Lung microvascular endothelial cell (primary cell): Measurements from ENCODE around the gene SLC25A51. TPM values are rescaled to one million over a fixed set of nuclear protein-coding genes. Genes with fewer than 3 reads are reported as not detected.

ENCODE experiments used
- DNase-seq, 2 donors: peaks; one replicate each; pipeline versions ENCODE4 v3.0.0 to v3.0.0-alpha.2; 2010; ENCODE audit warnings: low read depth in 2 of 2
- total RNA-seq: library from RNA; depleted of rRNA; stranded (reverse); fragments of >200 nt; gene quantifications from 2 replicates; pipeline ENCODE4 v1.2.1, GENCODE V29; 2014

The SLC25A51 gene
- total RNA-seq, 1 donor from 2014 or later, result 63.9 TPM

DNA sequence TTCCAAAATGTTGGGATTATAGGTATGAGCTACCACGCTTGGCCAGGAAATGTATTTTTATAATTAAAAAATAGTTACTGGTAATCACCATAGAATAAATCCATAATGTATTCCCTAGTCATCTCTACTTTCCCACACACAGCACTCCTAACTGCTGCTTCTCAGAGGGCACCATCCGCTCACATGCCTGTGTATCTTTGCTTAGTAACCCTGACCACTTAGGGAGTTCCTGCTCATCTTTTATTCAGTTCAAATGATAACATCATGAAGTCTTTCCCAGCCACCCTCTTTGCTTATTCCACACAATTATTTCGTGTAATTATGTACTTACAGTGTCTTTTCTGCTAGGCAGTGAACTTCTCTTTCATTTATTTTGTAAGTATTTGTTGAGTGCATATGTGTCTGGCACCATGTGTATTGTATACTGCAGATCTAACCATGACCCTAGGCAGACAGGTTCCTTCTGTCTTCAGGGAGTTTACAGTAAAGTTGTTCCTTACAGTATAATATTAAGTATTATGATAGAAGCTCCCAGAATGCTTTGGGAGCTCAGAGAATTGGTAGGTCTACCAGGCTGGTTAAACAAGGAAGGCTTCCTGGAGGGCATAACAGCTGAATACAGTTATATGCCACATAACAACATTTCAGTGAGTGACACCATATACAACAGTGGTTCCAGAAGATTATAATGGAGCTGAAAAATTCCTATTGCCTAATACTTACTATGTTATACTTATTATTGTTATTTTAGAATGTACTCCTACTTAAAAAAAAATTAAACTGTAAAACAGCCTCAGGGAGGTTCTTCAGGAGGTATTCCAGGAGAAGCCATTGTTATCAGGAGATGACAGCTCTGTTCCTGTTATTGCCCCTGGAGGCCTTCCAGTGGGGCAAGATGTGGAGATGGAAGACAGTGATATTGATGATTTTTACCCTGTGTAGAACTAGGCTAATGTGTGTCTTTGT lies 64.1 kb downstream of the SLC25A51 start:
- DNase-seq, result peak in 1 of 2 donors; percentile 20

Other genes with a start within 250 kb of the SLC25A51 start
- 1.3 and 2.2 TPM in 2 replicates for gene TRMT10B, start 150.3 kb downstream of the SLC25A51 start, total RNA-seq
- 19.6 and 28.6 TPM in 2 replicates for gene EXOSC3, start 119.1 kb downstream of the SLC25A51 start, total RNA-seq
- gene DCAF10, start 103.3 kb downstream of the SLC25A51 start, total RNA-seq, result 11.3 and 12.1 TPM in 2 replicates
- 13.3 and 22.6 TPM in 2 replicates for gene SHB, start 165.1 kb upstream of the SLC25A51 start, total RNA-seq